HG03108 (cell line): ENCODE results near the gene GAS7.

ENCODE experiments used
- ATAC-seq: cut with Tn5 transposase; IDR thresholded peaks from one replicate; pipeline ENCODE4 v1.9.1; 2021; ENCODE audit warnings: moderate library complexity; ENCODE audit not compliant: unreplicated experiment

The GAS7 gene

DNA sequence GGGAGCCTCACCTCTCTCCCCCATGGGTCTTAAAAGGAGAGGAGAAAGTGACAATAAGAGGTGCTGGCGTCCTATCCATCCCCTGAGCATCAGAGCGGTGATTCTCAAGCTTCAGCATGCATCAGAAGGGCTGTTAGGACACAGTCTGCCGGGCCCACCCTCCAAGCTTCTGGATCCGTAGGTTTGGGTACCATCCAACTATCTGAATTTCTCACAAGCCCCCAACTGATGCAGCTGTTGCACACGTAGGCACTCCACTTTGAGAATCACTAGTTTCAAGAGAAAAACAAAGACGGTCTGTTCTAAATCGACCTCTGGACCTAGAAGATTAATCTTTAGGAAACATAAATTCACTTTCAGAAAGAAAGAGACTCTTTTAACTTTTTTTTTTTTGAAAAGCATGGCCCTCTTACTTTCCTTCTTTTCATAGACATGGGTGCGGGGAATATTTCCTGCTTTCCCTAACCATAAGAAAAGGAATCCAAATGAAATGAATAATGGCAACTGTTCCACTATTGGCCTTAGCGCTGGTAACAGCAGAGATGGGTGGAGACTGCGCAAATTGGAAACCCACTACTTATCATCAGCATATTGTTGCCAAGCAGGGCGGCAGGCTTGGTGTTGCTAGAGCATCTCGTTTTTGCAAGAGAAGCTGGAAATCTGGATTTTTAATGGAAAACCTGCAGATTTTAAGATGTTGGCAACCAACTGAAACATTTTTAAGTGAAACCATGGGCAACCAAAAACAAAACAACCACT lies 144.4 kb downstream of the GAS7 start:
- ATAC-seq, result no peak

DNA sequence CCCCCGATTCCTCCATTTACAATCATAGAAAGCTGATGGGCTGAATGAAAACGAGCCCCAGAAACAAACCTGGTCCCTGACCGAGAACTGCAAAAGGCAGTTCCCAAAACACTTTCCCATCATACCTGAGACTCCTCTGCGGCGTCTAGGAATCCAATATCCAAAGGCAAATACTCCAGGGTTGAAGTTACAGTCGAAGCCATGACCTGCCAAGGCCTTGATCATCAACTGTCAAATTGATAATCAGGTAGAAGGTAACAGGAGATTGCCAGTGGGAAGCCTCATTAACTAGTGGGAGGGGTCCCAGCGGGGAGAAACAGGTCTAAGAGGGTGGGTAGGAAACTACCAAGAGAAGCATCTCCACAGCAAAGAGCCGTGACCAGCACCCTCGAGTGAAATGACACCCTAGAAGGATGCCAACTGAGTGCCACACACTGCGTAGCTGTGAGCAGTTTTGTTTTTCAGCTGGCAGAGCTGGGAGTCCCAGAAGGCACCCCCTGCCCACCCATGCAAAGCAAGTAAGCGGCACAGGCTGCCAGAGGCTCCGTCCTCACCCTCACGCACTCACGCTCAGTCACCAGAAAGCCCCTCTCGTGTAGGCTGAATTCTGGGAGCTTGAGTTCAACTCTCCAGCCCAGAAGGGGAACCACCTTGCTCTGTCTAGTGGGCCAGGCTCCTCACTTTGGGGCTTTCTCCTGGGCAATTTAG lies 146.1 kb downstream of the GAS7 start:
- peak; percentile 44 for ATAC-seq

DNA sequence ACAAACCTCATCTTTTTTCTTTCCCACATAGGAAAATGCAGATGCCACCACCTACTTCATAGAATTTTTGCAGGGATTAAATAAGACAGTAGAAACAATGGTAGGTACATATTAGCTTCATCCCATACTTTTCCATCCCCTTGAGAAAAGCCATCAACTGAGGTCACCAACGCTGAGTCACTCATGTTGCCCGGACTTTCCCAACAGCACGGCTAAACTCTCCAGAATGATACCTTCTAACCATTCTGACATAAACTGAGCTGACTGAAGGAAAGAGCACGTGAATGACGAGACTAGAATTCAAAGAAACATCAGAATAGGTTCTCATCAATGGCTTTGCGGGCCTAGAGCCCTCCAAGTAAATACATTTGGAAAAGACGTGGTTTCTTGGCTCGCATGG lies 147.3 kb downstream of the GAS7 start:
- no peak for ATAC-seq

DNA sequence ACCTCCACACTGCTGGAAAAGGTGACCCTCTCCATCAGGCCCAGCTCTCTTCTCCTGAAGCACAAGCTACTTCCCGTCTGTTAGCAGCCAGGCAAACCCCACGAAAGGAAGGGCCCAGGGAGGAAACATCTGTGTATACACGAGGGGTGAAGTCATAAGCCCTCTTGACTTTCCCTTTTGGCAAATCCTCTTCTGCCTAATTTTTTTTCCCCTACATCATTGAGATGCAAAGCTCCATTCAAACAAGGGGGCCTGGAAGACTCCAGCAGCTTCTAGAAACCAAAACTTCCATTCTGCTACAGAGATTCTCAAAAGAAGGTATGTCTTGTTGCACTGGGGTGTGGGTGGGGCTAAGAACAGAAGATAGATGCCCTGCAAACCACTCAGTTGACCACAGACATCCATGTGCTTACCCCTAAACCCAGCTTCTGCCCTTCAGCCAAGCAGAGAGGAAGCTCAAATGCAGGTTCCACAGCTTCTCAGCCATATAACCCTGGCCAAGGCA lies 147.8 kb downstream of the GAS7 start:
- ATAC-seq, result peak; percentile 31

DNA sequence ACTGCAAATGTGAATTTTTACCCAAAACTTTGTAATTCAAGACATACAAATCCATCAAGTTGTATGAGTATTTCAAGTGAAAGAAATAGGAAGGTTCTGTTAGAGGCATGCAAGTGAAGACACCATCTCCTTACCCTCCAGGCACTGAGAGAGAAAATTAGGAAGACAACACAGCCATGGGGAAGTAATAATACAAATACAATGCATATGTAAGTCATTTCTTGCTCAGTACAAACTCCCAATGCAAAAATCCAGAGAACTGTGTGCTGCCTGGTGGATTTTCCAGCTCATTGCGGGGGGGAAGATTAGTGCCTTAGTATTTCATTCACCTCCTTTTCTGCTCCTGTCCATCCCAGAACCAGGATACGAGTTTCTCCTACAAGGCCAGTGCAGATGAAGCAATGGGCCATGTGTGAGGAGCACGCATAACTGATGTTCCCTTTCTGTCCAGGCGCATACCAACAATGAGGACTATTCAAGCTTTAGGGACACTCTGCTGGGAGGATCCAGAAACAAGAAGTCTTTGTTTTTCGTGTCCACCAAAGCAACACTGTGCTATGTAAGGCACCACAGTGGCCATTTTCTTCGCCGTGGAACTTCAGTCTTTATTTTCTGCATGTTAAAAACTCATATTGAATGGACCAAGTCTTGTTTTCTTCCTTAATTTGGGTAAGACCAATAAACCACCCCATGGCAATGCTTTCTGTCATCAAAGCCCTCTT lies 149.6 kb downstream of the GAS7 start:
- ATAC-seq, result no peak

DNA sequence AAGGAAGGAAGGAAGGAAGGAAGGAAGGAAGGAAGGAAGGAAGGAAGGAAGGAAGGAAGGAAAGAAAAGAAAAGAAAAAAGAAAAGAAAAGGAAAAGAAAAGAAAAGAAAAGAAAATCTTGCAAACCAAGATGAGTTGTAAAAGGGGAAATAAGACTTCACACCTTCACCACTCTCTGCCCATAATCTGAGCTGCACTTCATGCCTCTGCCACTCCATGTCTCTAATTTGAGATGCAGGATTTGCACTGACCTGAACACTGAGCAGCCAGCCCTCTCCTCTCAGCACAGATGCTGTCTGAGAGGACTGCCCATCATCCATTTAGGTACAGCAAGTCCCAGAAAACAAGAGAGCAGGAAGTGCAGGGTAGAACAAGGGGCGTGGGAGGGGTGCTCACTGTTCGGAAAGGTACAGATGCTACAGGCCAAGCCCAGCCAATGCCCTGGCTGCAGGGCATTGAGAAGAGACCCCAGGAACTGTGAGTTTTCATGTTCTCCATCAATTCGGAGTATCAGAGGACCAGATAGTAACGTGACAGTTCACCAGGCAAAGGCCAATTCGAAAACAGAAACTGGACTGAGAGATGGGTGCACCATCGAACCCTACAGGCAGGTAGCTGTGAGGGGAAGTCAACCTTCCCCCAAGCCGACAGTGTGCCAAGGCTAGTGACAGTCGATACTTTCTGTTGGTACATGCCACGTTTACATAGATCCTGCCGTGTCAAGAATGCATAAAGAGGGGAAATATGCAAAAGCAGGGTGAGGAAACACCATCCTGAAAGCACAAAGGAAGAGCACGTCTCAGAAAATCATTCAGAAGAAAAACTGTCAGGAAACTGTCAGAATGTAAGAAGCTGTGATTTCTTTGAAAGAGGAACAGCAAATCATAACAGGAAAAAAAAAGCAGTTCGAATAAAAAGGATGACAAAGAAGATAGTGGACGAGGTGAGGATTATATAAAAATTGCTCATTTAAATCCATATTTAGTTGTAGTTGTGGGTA lies 151.3 kb downstream of the GAS7 start:
- ATAC-seq, result peak; percentile 46

DNA sequence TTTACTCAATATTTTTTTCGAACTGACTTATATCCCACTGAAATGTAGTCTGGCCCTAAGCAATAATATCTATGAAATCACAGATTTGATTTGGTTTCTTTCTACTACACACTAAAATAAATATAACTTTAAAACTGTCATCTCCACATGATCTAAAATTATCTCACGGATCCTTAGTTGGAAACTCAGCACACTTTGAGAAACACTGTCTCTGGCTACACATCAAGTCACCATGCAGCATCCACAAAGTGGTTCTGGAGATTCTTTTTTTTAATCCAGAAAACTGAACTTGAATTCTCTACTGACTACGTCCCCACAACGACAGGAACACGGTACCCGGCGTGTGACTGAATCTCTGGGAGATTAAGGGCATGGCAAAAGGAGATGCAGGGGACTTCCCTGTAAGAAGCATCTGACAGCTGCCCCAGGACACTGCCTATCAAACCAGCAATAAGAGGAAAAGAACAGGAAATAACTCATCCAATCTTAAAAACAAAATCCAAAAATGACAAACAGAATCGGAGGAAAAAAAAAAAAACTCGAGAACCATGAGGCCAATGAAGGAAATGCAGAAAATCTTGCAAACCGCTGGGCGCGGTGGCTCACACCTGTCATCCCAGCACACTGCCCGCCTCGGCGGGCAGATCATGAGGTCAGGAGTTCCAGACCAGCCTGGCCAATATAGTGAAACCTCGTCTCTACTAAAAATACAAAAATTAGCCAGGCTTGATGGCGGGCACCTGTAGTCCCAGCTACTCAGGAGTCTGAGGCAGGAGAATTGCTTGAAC lies 152.3 kb downstream of the GAS7 start:
- no peak for ATAC-seq

DNA sequence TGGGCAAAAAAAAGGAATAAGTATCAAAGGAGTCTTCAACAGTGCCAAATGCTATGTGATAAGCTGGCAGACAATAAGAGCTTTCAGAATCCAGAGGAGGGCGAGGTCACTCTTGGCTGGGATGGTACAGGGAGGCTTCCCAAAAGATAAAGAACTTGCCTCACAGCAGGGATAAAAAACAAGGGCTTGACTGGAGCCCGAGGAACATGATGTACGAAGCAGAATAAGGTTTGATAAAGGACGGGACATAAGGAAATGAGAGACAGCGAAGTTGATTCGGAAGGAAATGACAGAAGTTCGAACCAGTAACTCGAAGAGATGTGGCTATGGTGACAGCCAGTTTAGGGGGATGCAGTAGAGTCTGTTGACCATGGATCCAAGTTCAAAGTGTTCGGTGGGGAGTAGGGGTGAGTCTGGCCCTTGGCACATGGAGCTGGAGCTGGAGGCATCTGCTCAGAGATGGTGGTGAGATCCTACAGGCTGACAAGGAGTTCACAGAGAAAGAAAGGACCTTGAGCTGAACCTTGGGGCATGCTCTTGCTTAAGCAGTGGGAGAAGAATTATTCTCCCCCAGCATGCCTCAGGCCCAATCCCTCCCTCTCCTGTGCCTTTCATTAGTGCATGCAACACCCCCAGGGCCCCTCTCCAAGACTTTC lies 155.7 kb downstream of the GAS7 start:
- ATAC-seq, result no peak

DNA sequence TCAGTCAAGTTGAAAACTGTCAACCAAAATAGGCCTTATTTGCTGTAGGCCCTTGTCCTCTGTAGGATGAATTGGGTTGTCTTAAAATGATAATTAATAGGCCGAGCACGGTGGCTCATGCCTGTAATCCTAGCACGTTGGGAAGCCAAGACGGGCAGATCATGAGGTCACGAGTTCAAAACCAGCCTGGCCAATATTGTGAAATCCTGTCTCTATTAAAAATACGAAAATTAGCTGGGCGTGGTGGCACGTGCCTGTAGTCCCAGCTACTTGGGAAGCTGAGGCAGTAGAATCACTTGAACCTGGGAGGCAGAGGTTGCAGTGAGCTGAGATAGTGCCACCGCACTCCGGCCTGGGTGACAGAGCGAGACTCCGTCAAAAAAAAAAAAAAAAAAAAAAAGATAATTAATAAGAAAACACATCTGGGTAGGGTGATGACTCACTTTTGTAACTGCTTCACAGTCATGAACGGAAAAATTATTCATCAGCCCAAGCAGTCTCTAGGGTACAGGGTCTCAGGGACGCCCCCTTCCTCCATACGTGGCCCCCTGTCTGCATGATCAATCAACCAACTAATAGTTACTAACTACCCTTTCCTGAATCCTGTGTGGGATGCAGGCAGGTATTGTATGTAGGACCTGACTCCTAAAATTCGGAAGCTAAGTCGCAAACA lies 156.4 kb downstream of the GAS7 start:
- peak; percentile 40 for ATAC-seq

DNA sequence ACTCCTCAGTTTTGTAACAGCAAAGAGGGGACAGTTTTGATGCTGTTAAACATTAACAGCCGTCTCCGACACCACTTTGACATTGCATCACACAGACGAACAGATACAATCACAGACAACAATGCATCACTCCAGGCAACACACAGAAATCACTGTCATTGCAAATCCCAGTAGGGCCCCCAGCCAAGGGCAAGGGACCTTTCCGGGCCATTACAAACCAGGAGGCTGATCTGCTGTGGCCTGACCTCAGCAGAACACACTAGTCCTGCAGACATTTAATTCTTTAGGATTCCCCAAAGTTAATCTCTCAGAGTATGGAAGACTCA lies 157.2 kb downstream of the GAS7 start:
- ATAC-seq, result no peak

DNA sequence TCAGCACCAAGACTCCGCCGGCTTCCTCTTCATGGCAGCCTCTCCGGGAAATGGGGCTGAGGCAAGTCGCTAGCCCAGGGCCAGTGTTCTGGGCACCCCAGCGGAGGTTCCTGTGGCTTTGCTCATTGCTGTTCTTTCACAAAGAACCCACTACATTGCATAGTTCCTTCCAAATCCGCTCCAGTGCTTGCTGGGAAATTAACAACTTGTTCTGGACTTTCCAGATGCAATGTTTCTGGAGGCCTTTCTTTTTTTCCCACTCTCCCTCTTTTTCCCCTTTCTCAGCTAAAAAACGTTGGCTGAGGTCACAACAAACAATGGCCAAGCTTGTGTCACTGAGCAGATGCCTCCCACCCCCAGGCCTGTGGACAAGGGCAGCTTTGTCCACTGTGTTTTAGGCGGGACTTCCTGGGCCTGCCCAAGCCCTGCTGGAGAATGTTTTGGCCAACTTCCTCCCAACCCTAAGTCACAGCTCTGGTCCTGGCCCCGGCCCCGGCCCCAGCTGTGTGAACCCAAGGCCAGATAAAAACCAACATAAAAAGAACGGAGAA lies 161.8 kb downstream of the GAS7 start:
- ATAC-seq, result no peak

DNA sequence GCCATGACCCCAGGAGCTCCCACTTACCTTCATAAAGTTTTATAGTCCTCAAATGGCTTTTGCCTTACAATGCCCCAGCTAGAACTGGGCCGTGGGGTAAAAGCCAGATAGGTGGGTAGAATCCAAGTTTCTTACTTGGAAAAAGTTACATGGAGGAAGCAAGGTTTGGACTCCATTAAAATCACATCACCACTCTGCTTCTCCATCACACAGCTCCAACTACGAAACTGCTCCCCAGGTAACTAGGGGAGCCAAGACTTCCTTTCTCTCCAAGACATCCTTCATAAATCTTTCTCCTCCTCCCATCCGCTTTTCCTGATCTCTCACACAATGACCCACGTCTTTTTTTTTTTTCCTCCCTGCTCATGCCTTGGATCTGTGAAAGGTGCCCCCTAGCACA lies 162.5 kb downstream of the GAS7 start:
- ATAC-seq, result no peak

DNA sequence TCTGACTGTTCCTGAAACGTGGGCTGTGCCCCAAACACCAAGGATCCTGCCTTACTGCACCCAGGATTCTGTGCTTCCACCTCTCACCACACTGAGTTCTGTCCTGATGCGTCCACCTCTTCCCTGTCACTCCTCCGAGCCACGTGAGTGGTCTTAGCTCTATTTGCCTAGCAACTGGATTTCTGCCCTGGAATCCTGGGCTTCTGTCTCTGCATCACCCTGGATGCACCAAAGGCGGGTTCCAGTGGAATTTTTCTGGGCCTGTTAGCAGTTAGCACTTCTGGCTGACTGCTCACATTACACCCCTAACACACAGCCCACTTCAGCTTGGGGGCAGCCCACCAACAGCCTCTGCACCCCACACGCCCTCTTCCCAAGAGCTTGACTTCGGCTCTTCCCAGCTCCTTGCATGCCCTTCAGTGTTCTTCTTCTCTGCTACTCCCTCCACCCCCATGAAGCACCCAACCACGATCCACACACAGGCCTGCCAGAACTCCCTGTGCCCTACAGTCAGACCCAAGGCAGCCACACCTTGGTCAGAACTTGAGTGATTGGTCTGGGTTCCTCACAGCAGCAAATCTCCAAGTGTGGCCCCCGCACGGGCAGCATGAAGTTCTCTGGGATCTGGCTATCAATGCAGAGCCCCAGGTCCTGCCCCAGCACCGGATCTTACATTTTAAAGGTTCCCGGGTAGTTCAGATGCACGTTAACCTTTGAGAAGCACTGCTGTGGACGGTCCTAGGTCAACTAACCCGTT lies 163.5 kb downstream of the GAS7 start:
- ATAC-seq, result no peak

DNA sequence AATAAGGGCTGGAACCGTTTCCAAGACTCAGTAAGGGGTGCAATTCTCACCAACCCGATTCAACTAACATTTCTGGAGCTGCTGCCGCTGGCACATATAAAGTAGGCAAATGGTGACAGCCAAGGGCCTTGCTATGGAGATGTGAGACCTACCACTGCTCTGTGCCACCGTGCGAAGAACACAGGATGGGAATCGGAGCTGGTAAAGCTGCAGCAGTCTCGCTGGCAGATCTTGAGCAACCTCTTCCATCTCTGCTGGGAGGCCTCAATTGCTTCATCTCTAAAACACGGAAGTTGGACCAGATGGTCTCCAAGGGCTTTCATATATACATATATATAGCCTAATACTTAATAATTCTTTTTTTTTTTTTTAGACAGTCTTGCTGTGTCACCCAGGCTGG lies 164.4 kb downstream of the GAS7 start:
- no peak for ATAC-seq

DNA sequence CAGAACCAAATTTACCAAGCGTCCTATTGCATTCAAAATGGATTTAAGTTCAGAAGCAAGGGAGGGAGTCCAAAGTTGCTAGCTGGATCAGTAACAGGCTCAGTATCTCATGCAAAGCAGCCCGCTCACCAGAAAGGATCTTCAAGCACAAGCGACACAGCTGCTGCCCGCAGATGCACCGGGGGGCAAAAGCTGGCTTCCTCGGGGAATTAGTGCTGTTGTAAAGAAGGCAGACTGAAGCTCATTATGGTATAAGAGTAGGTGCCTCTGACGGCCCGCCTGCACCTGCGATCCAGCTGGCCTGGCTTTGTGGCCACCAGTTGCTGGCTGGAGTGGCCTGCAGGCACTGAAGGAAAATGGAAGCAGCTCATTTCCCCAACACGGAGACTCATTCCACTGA lies 165.0 kb downstream of the GAS7 start:
- ATAC-seq, result peak; percentile 68

DNA sequence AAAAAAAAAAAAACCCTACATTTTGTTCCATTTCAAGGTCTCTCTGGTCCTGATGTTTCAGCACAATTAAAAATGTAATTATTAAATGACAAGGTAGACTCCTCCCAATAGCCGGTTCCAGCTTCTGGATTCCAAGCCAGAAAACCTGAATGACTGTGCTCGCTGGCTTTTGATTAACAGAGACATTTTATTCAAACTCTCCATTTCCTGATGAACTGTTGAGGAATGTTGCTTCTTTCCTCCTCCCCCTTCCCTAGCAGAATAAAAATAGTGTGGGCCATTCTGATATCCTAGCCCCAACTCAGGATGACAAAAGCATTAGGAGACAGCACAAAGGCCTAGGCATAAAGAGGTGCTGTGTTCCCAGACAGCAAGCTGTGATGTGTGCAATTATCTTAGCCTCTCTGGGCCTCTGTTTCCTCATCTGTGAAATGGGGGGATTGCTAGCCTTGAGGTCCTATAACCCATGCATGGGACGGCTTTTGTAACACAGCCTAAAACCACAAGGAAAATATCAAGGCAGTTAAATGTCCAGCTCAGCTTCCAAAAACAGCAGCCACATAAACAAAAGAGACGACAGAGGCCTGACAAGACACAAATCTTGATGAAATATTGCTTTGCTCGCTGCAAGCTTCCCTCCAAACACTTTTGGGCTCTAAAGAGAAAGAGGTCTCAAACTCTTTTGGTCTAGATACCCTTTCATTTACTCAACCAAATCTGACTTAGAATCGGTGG lies 166.1 kb downstream of the GAS7 start:
- ATAC-seq, result no peak

DNA sequence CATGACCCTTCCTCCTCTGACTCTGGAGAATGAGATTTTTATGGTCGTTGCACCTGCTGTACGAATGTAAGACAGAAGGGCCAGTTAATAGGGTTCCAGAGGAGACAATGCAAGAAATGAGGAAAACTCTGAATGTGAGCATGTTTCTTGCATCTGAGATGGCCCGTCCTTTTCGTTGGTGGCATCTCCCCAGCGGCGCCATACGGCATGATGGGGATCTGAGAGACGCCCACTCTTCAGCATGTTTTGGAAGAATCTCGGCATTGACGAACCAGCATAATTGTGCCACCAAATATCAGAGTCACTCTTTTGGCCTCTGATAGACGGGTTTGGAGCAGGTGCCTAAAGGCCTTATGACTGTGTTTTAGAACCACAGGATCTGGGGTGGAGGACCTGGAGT lies 166.8 kb downstream of the GAS7 start:
- ATAC-seq, result no peak
